CD14-positive monocyte (primary cell): ENCODE measurements around the gene MPND. TPM values are rescaled to one million over a fixed set of nuclear protein-coding genes. Genes with fewer than 3 reads are reported as not detected.
A peak's percentile ranks its signal among the peaks of the same experiment; 100 is the strongest.

Experiments used
- DNase-seq, 3 donors: peaks; one replicate each; pipeline ENCODE4 v3.0.0-alpha.2; 2011 to 2022
- H2AFZ ChIP-seq: 2 replicates; pipeline ENCODE4 v1.6.0; 2012; ENCODE audit warnings: mild to moderate bottlenecking, low read depth, low read length, inconsistent platforms; ENCODE audit not compliant: insufficient read depth, poor library complexity, severe bottlenecking
- H3K27ac ChIP-seq, 2 donors: 1 replicate in 1 of 2; 2 replicates in 1 of 2; pipeline ENCODE4 v1.5.1; 2012 to 2013; ENCODE audit warnings: low read length in 2 of 2, control low read depth in 1 of 2, inconsistent platforms in 1 of 2, low read depth in 1 of 2, mild to moderate bottlenecking in 1 of 2
- H3K27me3 ChIP-seq, 2 donors: one replicate each; pipeline versions ENCODE4 v1.6.0 to v1.6.1; 2011 to 2013; ENCODE audit warnings: low read length in 2 of 2; ENCODE audit not compliant: control insufficient read depth in 2 of 2, insufficient read depth in 2 of 2
- H3K36me3 ChIP-seq, 2 donors: replicated peaks in 1 of 2; 1 replicate in 1 of 2; 2 replicates in 1 of 2; pipeline versions ENCODE4 v1.5.1 to v1.6.1; 2012 to 2013; ENCODE audit warnings: low read length in 2 of 2, control low read depth in 1 of 2, inconsistent platforms in 1 of 2, mild to moderate bottlenecking in 1 of 2; ENCODE audit not compliant: insufficient read depth in 2 of 2, control insufficient read depth in 1 of 2
- H3K4me1 ChIP-seq, 2 donors: 1 replicate in 1 of 2; 2 replicates in 1 of 2; pipeline versions ENCODE4 v1.5.1 to v1.6.1; 2012 to 2013; ENCODE audit warnings: low read length in 2 of 2, control low read depth in 1 of 2, inconsistent platforms in 1 of 2, mild to moderate bottlenecking in 1 of 2, moderate library complexity in 1 of 2; ENCODE audit not compliant: insufficient read depth in 2 of 2, control insufficient read depth in 1 of 2
- H3K4me2 ChIP-seq: replicated peaks from 2 replicates; pipeline ENCODE3; 2012; ENCODE audit warnings: low read length, moderate library complexity, mild to moderate bottlenecking; ENCODE audit not compliant: poor library complexity, severe bottlenecking; ENCODE audit errors: extremely low read depth
- H3K4me3 ChIP-seq, 3 experiments: fragments of 200-600 bp in 1 of 3; sonication (generic) in 1 of 3; replicated peaks in 1 of 3; 1 replicate in 2 of 3; 2 replicates in 1 of 3; pipeline ENCODE4 v1.5.1; 2011 to 2013; ENCODE audit warnings: low read length in 3 of 3, mild to moderate bottlenecking in 3 of 3, control low read depth in 2 of 3, low read depth in 2 of 3, inconsistent platforms in 1 of 3, moderate library complexity in 1 of 3
- H3K79me2 ChIP-seq: 2 replicates; pipeline ENCODE4 v1.6.0; 2012; ENCODE audit warnings: mild to moderate bottlenecking, control low read depth, inconsistent platforms, low read length, moderate library complexity; ENCODE audit not compliant: insufficient read depth
- H3K9ac ChIP-seq: 2 replicates; pipeline ENCODE4 v1.6.0; 2017; ENCODE audit warnings: low read length, mild to moderate bottlenecking; ENCODE audit not compliant: insufficient read depth, poor library complexity, severe bottlenecking
- H3K9me3 ChIP-seq, 2 donors: replicated peaks in 1 of 2; 1 replicate in 1 of 2; 2 replicates in 1 of 2; pipeline versions ENCODE4 v1.5.1 to v1.6.1; 2012 to 2013; ENCODE audit warnings: low read length in 2 of 2, control low read depth in 1 of 2; ENCODE audit not compliant: control insufficient read depth in 1 of 2, insufficient read depth in 1 of 2
- H4K20me1 ChIP-seq: 2 replicates; pipeline ENCODE4 v1.6.0; 2012; ENCODE audit warnings: mild to moderate bottlenecking, low read length, control low read depth, moderate library complexity; ENCODE audit not compliant: insufficient read depth
- H3K27ac Mint-ChIP-seq, 7 donors: one replicate each; pipeline ENCODE4 v1.8.0; 2020; ENCODE audit warnings: mild to moderate bottlenecking in 7 of 7, mixed read lengths in 7 of 7, moderate library complexity in 6 of 7, inconsistent platforms in 2 of 7
- H3K27me3 Mint-ChIP-seq, 3 donors: one replicate each; pipeline ENCODE4 v1.8.0; 2021 to 2022; ENCODE audit warnings: low read depth in 3 of 3, mild to moderate bottlenecking in 3 of 3, mixed read lengths in 3 of 3, moderate library complexity in 3 of 3, inconsistent platforms in 1 of 3
- H3K36me3 Mint-ChIP-seq, 2 donors: one replicate each; pipeline ENCODE4 v1.8.0; 2020; ENCODE audit warnings: mixed read lengths in 2 of 2, inconsistent platforms in 1 of 2, mild to moderate bottlenecking in 1 of 2
- H3K4me1 Mint-ChIP-seq: one replicate; pipeline ENCODE4 v1.8.0; 2020; ENCODE audit warnings: mild to moderate bottlenecking, mixed read lengths
- H3K4me3 Mint-ChIP-seq, 2 donors: one replicate each; pipeline ENCODE4 v1.8.0; 2020; ENCODE audit warnings: mild to moderate bottlenecking in 2 of 2, mixed read lengths in 2 of 2, moderate library complexity in 1 of 2
- H3K9me3 Mint-ChIP-seq, 7 donors: one replicate each; pipeline ENCODE4 v1.8.0; 2020 to 2022; ENCODE audit warnings: mixed read lengths in 7 of 7, mild to moderate bottlenecking in 6 of 7, moderate library complexity in 6 of 7, inconsistent platforms in 2 of 7
- CTCF ChIP-seq: fragments of 200-600 bp; IDR thresholded peaks from one replicate; pipeline ENCODE4 v1.8.0; 2022; ENCODE audit warnings: antibody characterized with exemption, mild to moderate bottlenecking
- WGBS: methylation state at CpG from one replicate; pipeline ENCODE4 v1.1.5; 2013; ENCODE audit warnings: missing lambda C conversion rate; ENCODE audit not compliant: insufficient coverage; 5-methylcytosine and 5-hydroxymethylcytosine counted together
- intact Hi-C, 2 donors: fragments of 100-400 bp; cut with micrococcal nuclease; formaldehyde crosslinking; loops; one replicate each; pipeline versions ENCODE4 v1.15.0 to v1.15.1; 2023
- polyA plus RNA-seq, 3 donors: library from polyadenylated mRNA; depleted of rRNA in 1 of 3; unstranded in 2 of 3; stranded (reverse) in 1 of 3; fragments of 300-500 nt in 2 of 3; fragments of >200 nt in 1 of 3; fragmentation: Illumina TruSeq in 2 of 3; gene quantifications; 1 replicate in 2 of 3; 2 replicates in 1 of 3; pipeline ENCODE4 v1.2.3, GENCODE V29; 2012 to 2021

MPND gene
- polyA plus RNA-seq, 3 donors, result 6.5 to 15.9 (median 7.0) TPM

GRCh38 chr19:4359627-4360000 lies 16.3 kb downstream of the MPND start:
- Histone ChIP-seq H3K79me2 (no peaks in the 10 kb centered on the region), H3K36me3 (peaks cover 64 to 84% of the 10 kb centered on the region in 2 donors), H4K20me1 (peaks cover 55% of the 10 kb centered on the region), H3K4me1 (no peaks in the 10 kb centered on the region), H3K27ac (no peak overlapping the region), H3K9me3 (no peaks in the 10 kb centered on the region), H3K27me3 (no peaks in the 10 kb centered on the region), H3K9ac (no peak overlapping the region), H3K4me2 (no peak overlapping the region), H3K4me3 (no peak overlapping the region), H2AFZ (no peak overlapping the region)
- Mint-ChIP-seq H3K9me3 (no peaks in the 10 kb centered on the region), H3K4me3 (no peak overlapping the region), H3K27ac (no peak overlapping the region), H3K4me1 (no peaks in the 10 kb centered on the region), H3K36me3 (peaks cover 38 to 81% of the 10 kb centered on the region in 2 donors), H3K27me3 (peaks cover 0 to 2% (median 0%) of the 10 kb centered on the region in 3 donors)
- TF ChIP-seq CTCF, result no peak
- no peak for DNase-seq
- 94% methylated on average over 11 of the region's 13 CpGs for WGBS
- intact Hi-C loops, result no loop called here

- Histone ChIP-seq H3K4me1 (no peaks in the 10 kb centered on the region), H2AFZ (no peak overlapping the region), H3K27me3 (no peaks in the 10 kb centered on the region), H3K36me3 (peaks cover 61 to 84% of the 10 kb centered on the region in 2 donors), H3K27ac (no peak overlapping the region), H3K4me2 (no peak overlapping the region), H3K79me2 (no peaks in the 10 kb centered on the region), H4K20me1 (peaks cover 57% of the 10 kb centered on the region), H3K9me3 (no peaks in the 10 kb centered on the region), H3K4me3 (no peak overlapping the region), H3K9ac (no peak overlapping the region)
- DNase-seq, result no peak
- Mint-ChIP-seq H3K36me3 (peaks cover 41 to 83% of the 10 kb centered on the region in 2 donors), H3K27ac (peak overlapping the region in 3 of 7 donors; percentile 2 to 81 (median 79)), H3K4me3 (no peak overlapping the region), H3K4me1 (no peaks in the 10 kb centered on the region), H3K27me3 (peaks cover 0 to 2% (median 0%) of the 10 kb centered on the region in 3 donors), H3K9me3 (no peaks in the 10 kb centered on the region)
- 90% methylated on average over 9 of the region's 9 CpGs for WGBS
- intact Hi-C loops, result no loop called here
- no peak for TF ChIP-seq CTCF
Measured at GRCh38 chr19:4360081-4360569, 16.8 kb downstream of the MPND start.
